Measurements from ENCODE around the gene IMMT.

IMMT gene

DNA sequence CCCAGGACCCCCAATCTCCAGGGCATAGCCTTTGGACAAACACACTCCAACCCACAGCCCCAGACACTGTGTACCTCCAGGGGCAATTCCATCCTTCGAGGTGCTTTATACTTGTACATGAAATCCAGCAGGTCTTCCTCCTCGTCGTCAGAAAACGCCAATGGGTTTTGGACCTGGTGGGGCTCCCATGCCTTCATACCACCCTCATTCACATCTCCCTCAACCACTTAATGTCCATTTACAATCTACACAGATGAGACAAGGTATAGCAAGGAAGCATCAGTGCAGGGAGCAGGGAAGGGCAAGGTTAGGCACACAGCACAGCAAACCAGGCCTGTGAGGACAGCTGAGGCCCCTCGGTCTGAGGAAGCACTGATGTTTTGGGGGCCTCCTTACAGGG is 24.6 kb upstream of the IMMT start:
- peaks cover 31% of the 10 kb centered on the region for H3K4me1 Mint-ChIP-seq (ENCODE audit: low read depth)
- no peak overlapping the region for H3K4me3 Mint-ChIP-seq
- H3K36me3 Mint-ChIP-seq (ENCODE audit: low read depth) = peaks cover 6% of the 10 kb centered on the region
- no peaks in the 10 kb centered on the region for H3K27me3 Mint-ChIP-seq (ENCODE audit: low read depth)
- H3K27ac Mint-ChIP-seq = no peak overlapping the region
- H3K9me3 Mint-ChIP-seq = peaks cover 5% of the 10 kb centered on the region
- DNase-seq (ENCODE audit: low spot score) = no peak

DNA sequence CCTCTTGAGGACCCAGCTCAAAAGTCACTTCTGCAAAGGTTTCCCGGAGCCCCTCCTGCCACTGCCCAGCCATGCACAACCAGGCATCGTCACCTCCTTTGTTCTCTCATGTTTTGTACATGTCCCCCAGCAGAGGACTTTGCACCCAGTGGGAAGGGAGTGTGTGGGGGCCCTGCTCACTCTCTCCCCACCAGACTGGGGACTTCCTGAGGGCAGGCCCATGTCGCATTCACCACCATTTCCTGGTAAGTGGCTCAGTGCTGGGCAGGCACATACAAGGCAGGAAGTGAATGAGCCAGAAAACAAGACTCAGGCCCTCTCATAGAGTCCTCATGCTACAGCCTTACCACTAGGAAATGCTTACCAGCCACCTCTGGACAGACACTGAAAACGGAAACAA is 22.9 kb upstream of the IMMT start:
- no peaks in the 10 kb centered on the region for H3K27me3 Mint-ChIP-seq (ENCODE audit: low read depth)
- no peak overlapping the region for H3K4me3 Mint-ChIP-seq
- H3K9me3 Mint-ChIP-seq = peaks cover 5% of the 10 kb centered on the region
- no peak for DNase-seq (ENCODE audit: low spot score)
- peaks cover 18% of the 10 kb centered on the region for H3K36me3 Mint-ChIP-seq (ENCODE audit: low read depth)
- peak overlapping the region; percentile 23 for H3K27ac Mint-ChIP-seq
- peaks cover 20% of the 10 kb centered on the region for H3K4me1 Mint-ChIP-seq (ENCODE audit: low read depth)

DNA sequence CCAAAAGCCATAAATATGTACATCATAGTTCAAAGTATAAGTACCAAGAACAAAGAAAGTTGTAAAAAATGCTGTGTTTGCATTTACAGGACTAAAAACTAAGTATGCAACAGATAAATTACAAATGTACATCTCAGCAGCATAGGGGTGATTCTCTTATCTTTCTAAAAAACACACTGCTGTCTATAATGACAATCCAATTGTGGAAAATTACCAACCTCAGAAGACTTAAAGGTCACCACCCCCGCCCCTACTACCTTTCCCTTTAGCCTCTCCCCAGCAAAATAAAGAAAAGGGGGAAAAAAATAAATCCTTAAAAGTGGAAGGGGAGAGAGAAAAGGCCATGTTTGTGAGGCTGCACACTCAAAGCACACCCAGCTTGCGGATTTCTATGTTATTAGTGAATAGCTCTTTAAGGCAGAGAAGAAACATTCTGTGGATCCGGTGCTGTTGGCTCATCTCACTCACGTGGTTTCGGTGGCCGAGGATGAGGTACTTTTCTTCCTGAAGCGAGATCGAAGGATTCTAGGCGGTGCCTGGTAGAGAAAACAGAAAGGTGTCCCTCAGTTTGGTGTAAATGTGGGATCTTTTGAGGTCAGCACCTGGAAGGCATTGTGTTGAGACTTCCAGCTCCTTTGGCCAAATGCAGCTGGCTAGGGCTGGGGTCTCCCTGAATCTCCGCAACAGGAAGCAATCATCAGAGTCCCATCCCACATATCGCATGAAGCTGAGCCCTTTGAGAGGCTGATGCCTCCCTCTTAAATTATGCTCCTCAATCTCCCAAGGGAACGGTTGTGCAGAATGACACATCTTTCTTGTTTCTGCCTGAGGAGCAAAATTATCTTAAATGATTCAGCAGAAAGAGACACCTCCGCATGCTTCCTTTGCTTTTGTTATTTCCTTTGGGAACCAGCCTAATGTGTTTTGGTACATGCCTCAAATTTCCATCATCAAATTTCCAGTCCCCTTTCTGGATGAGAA is 21.6 kb upstream of the IMMT start:
- no peak overlapping the region for H3K4me3 Mint-ChIP-seq
- H3K27ac Mint-ChIP-seq = no peak overlapping the region

DNA sequence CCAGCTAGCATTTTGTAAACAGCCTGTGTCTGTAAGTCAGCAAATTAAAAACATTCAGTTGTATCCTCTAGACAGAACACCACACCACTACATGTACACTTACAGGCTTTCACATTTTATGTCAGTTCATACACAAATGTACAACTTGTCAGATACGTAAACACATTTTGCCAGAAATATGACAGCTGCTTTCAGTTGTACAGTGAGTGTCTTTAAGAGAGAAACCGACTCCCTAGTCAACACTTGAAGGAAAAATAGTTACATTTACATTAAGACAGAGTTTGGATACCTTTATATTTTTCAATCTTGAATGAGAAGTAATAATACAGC is 19.2 kb upstream of the IMMT start:
- Mint-ChIP-seq H3K27me3 (ENCODE audit: low read depth) (no peaks in the 10 kb centered on the region), H3K9me3 (peaks cover 5% of the 10 kb centered on the region), H3K4me1 (ENCODE audit: low read depth) (peaks cover 14% of the 10 kb centered on the region), H3K36me3 (ENCODE audit: low read depth) (peaks cover 45% of the 10 kb centered on the region), H3K4me3 (no peak overlapping the region), H3K27ac (no peak overlapping the region)
- DNase-seq (ENCODE audit: low spot score) = no peak

More for the DNA sequence above, 21.6 kb upstream of the IMMT start:
- Mint-ChIP-seq H3K27me3 (ENCODE audit: low read depth) (no peaks in the 10 kb centered on the region), H3K36me3 (ENCODE audit: low read depth) (peaks cover 26% of the 10 kb centered on the region), H3K4me1 (ENCODE audit: low read depth) (peaks cover 17% of the 10 kb centered on the region), H3K9me3 (peaks cover 5% of the 10 kb centered on the region)
- DNase-seq (ENCODE audit: low spot score) = no peak

DNA sequence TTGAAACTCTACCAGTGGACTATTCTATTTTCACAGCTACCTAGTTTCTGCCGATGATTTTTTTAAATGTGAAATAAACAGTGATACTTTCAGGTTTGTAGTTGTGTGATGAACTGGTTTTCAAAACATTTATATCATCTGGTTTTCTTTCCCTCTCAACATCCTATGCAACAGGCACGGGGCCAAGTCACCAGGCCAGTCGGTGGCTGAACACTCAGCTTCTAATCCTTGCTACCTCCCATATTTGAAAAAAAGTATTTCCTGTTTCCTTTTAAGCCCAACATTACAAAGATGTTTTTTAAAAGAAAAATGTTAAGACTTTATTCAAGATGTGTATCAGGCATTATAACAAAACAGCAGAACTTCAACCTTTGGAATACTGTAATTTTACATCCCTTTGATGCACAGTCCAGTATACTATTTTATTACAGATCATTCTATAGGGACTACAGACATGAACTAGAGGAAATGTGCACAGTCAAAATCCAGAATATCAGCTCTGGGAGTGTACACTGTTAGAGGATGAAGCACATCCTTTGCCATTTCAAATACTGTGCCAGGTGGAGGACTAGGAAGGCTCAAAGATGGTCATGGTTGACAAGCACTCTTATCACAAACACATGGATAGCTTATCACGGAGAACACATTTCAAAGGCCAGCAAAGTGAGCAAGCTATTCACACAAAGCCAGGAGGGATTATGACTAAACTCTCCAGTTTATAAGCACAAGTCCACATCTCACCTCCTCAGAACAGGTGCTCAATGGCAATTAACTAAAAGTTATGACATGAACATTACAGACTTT is 18.6 kb upstream of the IMMT start:
- peak overlapping the region; percentile 23 for H3K27ac Mint-ChIP-seq
- H3K4me3 Mint-ChIP-seq = no peak overlapping the region
- H3K27me3 Mint-ChIP-seq (ENCODE audit: low read depth) = no peaks in the 10 kb centered on the region
- peaks cover 5% of the 10 kb centered on the region for H3K9me3 Mint-ChIP-seq
- no peak for DNase-seq (ENCODE audit: low spot score)
- H3K36me3 Mint-ChIP-seq (ENCODE audit: low read depth) = peaks cover 50% of the 10 kb centered on the region
- H3K4me1 Mint-ChIP-seq (ENCODE audit: low read depth) = peaks cover 16% of the 10 kb centered on the region

DNA sequence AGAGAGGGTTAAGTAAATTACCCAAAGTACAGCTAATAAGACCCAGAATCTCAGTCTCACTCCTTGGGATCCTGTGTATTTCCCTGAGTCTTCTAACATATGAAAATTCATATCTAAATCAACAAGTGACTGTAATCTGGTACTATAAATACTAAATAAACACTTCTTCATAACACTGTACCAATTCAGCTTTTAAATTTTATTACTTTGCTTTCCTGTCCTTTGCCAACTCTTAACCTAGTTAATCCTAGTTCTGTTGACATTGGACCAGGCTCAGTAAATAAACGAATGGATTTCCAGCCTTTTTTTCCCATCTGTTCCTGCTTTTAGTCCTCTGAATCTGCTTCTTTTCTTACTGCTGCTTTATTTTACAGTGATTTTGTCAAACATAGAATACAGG is 17.8 kb upstream of the IMMT start:
- peaks cover 53% of the 10 kb centered on the region for H3K36me3 Mint-ChIP-seq (ENCODE audit: low read depth)
- H3K4me3 Mint-ChIP-seq = no peak overlapping the region
- no peak overlapping the region for H3K27ac Mint-ChIP-seq
- peaks cover 13% of the 10 kb centered on the region for H3K4me1 Mint-ChIP-seq (ENCODE audit: low read depth)
- H3K27me3 Mint-ChIP-seq (ENCODE audit: low read depth) = no peaks in the 10 kb centered on the region
- DNase-seq (ENCODE audit: low spot score) = no peak
- H3K9me3 Mint-ChIP-seq = peaks cover 3% of the 10 kb centered on the region

DNA sequence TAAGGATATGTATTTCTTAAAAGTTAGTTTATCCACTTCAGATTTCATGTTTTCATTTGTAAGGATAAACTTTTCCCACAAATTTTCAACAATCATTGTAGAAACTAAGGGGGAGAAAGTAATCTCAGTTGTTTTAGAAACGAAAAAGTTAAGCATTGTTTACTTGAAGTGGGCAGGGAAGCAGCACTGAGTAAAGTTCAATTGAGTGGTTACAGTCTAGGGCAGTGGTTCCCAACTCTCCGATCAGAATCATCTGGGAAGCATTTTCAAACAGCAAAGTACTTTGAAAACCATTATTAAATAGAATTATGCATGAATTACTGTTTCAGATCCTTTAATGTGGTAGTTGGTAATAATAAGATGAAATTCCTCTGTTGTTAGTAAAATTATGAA is 16.5 kb upstream of the IMMT start:
- H3K27ac Mint-ChIP-seq = no peak overlapping the region
- H3K36me3 Mint-ChIP-seq (ENCODE audit: low read depth) = peaks cover 56% of the 10 kb centered on the region
- no peak overlapping the region for H3K4me3 Mint-ChIP-seq
- no peaks in the 10 kb centered on the region for H3K9me3 Mint-ChIP-seq
- no peak for DNase-seq (ENCODE audit: low spot score)
- H3K4me1 Mint-ChIP-seq (ENCODE audit: low read depth) = peaks cover 9% of the 10 kb centered on the region
- H3K27me3 Mint-ChIP-seq (ENCODE audit: low read depth) = no peaks in the 10 kb centered on the region

DNA sequence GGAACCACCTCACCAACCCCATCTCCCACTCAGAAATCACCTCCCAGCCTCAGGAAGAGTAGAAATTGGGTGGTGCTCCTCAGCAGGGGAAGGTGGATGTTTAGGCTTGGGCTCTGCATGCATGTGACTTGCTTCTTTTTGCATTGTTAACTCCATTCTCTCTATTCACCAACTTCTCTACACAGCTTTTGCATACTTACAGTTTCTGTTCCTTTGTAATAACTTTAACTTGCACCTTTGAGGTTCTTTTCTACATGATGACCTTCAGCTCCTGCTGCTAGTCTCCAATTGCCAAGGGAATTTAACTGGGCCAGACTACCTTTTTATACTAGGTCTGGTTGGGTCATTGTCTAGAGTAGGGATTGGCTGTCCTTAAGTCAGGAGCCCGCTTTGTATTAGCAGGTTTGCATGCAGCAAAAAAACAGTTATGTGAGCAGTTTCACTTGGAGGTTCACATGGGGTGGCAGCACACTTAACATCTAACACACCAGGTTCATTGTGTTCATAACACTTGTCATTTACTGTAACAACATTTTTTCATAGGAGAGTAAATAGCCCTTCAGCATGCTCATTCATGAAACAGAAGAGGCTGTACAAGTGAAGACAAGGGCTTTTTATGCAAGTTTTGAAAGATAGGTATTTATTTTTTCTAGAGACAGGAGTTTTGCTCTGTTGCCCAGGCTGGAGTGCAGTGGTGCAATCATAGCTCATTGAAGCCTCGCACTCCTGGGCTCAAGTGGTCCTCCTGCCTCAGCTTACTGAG is 16.0 kb upstream of the IMMT start:
- H3K36me3 Mint-ChIP-seq (ENCODE audit: low read depth) = peaks cover 61% of the 10 kb centered on the region
- no peaks in the 10 kb centered on the region for H3K27me3 Mint-ChIP-seq (ENCODE audit: low read depth)
- H3K9me3 Mint-ChIP-seq = no peaks in the 10 kb centered on the region

DNA sequence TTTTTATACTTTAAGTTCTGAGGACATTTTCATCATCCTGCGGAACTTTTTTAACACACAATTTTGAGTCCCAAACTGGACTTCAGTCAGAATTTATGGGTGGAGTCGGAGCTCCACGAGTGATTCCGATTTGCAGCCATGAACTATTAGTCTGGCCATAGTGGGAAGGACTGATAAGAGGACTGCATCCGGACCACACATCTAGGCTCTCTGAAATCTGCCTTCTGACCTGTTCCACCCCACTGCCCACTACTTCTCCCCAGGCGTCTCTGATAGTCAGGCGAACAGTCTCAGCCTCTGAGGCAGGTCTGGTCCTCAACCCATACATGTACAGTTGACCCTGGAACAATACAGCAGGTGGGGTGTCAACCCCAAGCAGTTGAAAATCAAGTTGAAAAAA is 9.2 kb upstream of the IMMT start:
- no peak for DNase-seq (ENCODE audit: low spot score)
- H3K9me3 Mint-ChIP-seq = no peaks in the 10 kb centered on the region
- H3K4me3 Mint-ChIP-seq = no peak overlapping the region
- peaks cover 31% of the 10 kb centered on the region for H3K36me3 Mint-ChIP-seq (ENCODE audit: low read depth)
- no peaks in the 10 kb centered on the region for H3K27me3 Mint-ChIP-seq (ENCODE audit: low read depth)
- H3K27ac Mint-ChIP-seq = no peak overlapping the region
- H3K4me1 Mint-ChIP-seq (ENCODE audit: low read depth) = peaks cover 23% of the 10 kb centered on the region

More for the DNA sequence above, 16.0 kb upstream of the IMMT start:
- H3K4me1 Mint-ChIP-seq (ENCODE audit: low read depth) = peaks cover 9% of the 10 kb centered on the region
- no peak overlapping the region for H3K27ac Mint-ChIP-seq
- no peak overlapping the region for H3K4me3 Mint-ChIP-seq
- DNase-seq (ENCODE audit: low spot score) = no peak

DNA sequence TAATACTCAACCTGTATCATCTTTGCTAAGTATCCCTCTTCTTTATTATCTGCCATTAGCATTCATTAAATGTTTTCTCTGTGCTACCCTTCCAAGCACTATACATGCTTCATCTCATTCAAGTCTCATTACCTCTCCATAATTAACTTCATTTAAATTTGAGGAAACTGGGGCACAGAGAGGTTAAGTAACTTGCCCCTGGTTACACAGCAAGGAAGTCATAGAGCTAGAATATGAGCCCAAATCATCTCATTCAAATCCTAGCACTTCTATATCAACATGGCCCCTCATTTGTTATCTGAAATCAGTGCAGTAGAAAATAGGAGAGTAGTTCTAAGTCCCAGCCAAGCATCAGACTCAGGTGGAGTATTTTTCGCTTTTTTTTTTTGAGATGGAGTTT is 8.4 kb upstream of the IMMT start:
- Mint-ChIP-seq H3K4me3 (no peak overlapping the region), H3K27ac (no peak overlapping the region), H3K4me1 (ENCODE audit: low read depth) (peaks cover 22% of the 10 kb centered on the region), H3K27me3 (ENCODE audit: low read depth) (no peaks in the 10 kb centered on the region), H3K9me3 (no peaks in the 10 kb centered on the region), H3K36me3 (ENCODE audit: low read depth) (peaks cover 26% of the 10 kb centered on the region)
- no peak for DNase-seq (ENCODE audit: low spot score)

DNA sequence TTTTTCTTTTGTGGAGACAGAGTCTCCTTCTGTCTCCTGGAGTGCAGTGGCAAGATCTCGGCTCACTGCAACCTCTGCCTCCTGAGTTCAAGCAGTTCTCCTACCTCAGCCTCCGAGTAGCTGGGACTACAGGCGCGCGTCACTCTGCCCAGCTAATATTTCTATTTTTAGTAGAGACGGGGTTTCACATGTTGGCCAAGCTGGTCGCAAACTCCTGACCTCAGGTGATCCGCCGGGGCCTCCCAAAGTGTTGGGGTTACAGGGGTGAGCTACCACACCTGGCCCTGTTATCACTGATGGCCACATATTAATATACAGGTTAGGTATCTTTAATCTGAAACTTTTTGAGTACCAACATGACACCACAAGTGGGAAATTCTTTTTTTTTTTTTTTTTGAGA is 7.4 kb upstream of the IMMT start:
- Mint-ChIP-seq H3K27ac (peak overlapping the region; percentile 4), H3K36me3 (ENCODE audit: low read depth) (peaks cover 21% of the 10 kb centered on the region), H3K9me3 (no peaks in the 10 kb centered on the region), H3K27me3 (ENCODE audit: low read depth) (no peaks in the 10 kb centered on the region), H3K4me3 (no peak overlapping the region), H3K4me1 (ENCODE audit: low read depth) (peaks cover 23% of the 10 kb centered on the region)
- no peak for DNase-seq (ENCODE audit: low spot score)

DNA sequence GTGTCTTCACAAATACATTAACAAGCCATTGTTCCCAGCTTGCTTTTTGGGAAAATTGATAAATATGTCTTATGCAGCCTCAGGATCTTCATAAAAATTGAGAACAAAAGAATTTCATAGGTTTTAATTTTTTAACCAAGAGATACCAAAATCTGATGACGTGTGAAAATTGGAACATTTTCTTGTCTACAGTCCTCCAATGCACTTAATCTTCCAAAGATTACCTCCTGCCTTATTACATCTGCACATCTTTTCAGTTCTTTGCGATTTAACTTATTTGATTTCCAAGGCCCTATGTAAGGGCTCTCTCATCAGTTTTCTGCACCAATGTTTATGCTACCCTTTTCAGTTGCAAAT is 7.1 kb upstream of the IMMT start:
- Mint-ChIP-seq H3K27me3 (ENCODE audit: low read depth) (no peaks in the 10 kb centered on the region), H3K27ac (peak overlapping the region; percentile 4), H3K36me3 (ENCODE audit: low read depth) (peaks cover 21% of the 10 kb centered on the region), H3K4me1 (ENCODE audit: low read depth) (peaks cover 23% of the 10 kb centered on the region), H3K4me3 (no peak overlapping the region), H3K9me3 (no peaks in the 10 kb centered on the region)
- DNase-seq (ENCODE audit: low spot score) = no peak

DNA sequence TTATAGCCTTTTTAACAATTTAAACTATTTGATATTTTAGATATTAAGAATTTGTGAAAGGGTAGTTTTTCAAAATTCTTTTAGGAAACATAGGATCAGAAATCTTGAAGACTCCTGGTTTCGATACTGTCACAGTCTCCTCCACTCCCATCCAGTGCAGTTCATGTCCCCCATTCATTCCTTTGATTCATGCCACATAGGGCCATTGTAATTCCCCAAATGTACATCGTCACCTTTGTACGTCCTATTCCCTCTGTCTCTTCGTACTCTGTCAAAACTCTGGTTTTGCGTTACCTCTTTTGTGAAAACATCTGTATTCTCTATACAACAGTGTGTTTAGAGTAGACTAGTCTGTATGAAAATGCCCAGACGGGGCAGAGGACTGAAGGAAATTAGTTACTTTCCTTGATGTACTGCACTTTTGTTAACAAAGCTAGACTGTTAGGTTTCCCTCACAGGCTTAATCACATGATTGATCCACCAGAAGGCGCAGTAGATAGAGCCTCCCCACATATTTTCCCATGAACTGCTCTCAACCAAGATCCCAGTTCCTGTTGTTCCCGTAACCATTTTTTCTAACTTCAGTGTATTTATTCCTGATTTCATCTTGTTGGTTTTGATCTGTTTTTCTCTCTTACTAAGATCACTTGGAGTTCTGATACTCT is 6.5 kb upstream of the IMMT start:
- DNase-seq (ENCODE audit: low spot score) = no peak

More for the DNA sequence above, 6.5 kb upstream of the IMMT start:
- Mint-ChIP-seq H3K9me3 (no peaks in the 10 kb centered on the region), H3K36me3 (ENCODE audit: low read depth) (peaks cover 18% of the 10 kb centered on the region), H3K27me3 (ENCODE audit: low read depth) (no peaks in the 10 kb centered on the region), H3K4me1 (ENCODE audit: low read depth) (peaks cover 27% of the 10 kb centered on the region), H3K4me3 (peak overlapping the region; percentile 30), H3K27ac (peak overlapping the region; percentile 21)
